ENCODE data around the gene GLIPR1. TPM values are rescaled to one million over a fixed set of nuclear protein-coding genes. Genes with fewer than 3 reads are reported as not detected.

GLIPR1 gene
- total RNA-seq, 1 donor from 2014 or later = 0.84 TPM

DNA sequence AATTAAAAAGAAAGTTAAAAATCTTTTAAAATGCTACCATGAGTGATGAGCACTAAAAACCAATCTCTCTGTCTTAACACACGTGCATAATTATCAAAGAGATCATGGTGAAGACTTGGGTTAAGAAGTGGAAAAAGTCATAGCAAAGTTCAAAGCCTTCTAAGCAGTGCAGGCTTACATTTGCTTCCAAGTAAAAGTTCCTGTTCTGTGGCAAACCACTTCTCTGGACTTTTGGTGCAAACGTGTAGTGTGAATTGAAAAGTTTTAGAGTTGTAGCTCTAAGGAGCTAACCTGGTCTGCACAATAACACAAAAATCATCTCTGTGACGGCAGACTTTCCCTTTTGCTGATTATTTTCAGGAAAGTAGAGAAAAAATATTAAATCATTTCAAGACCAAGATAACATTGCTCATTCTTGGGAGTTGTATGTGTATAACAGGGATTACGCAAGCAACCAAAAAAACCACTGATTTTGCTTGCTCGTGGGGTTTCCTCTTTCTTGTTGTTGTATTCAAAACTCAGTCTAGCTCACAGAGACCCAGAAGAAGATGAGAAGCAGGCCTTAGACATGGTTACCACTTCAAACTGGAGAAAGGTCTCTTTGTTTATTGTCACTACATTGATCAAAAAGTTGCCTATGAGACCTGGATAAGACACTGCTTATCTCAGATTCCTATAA, 2.3 kb upstream of the GLIPR1 start:
- no peak for DNase-seq (ENCODE audit: low read depth, low spot score)
- Mint-ChIP-seq H3K4me1 (peaks cover 18% of the 10 kb centered on the region), H3K27ac (ENCODE audit: unreplicated experiment) (no peak overlapping the region), H3K9me3 (no peaks in the 10 kb centered on the region), H3K36me3 (ENCODE audit: low read depth) (no peaks in the 10 kb centered on the region), H3K4me3 (no peak overlapping the region), H3K27me3 (ENCODE audit: low read depth) (no peaks in the 10 kb centered on the region)
- TF ChIP-seq, protein P1, sequence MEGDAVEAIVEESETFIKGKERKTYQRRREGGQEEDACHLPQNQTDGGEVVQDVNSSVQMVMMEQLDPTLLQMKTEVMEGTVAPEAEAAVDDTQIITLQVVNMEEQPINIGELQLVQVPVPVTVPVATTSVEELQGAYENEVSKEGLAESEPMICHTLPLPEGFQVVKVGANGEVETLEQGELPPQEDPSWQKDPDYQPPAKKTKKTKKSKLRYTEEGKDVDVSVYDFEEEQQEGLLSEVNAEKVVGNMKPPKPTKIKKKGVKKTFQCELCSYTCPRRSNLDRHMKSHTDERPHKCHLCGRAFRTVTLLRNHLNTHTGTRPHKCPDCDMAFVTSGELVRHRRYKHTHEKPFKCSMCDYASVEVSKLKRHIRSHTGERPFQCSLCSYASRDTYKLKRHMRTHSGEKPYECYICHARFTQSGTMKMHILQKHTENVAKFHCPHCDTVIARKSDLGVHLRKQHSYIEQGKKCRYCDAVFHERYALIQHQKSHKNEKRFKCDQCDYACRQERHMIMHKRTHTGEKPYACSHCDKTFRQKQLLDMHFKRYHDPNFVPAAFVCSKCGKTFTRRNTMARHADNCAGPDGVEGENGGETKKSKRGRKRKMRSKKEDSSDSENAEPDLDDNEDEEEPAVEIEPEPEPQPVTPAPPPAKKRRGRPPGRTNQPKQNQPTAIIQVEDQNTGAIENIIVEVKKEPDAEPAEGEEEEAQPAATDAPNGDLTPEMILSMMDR (conservative IDR thresholded peaks at IDR 0.05) = no peak

DNA sequence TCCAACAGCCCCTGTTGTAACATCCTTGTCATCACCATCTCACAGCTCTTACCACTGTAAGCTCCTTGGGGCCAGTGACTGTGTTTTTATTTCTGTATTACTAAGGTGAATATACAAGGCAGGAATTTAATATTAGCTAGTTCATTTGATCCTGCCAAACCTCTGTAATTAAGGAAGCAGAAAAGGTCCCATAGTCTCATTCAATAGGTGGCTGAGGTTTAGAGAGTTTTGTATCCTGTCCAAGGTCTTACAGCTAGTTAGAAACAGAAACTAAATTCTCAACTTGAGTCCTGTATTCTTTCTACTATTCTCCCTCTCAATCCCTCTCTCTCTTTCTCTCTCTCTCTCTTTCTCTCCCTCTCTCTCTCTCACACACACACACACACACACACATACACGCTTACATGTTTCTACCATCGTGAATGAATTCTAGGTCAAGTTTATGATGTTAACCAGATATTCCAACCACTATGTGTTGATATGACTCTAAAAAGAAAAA, 543 bp upstream of the GLIPR1 start:
- Mint-ChIP-seq H3K9me3 (no peaks in the 10 kb centered on the region), H3K27ac (ENCODE audit: unreplicated experiment) (peak overlapping the region; percentile 31), H3K4me3 (no peak overlapping the region), H3K36me3 (ENCODE audit: low read depth) (no peaks in the 10 kb centered on the region), H3K4me1 (peaks cover 18% of the 10 kb centered on the region), H3K27me3 (ENCODE audit: low read depth) (no peaks in the 10 kb centered on the region)
- no peak for DNase-seq (ENCODE audit: low read depth, low spot score)
- TF ChIP-seq, protein P1 (conservative IDR thresholded peaks at IDR 0.05) = no peak

DNA sequence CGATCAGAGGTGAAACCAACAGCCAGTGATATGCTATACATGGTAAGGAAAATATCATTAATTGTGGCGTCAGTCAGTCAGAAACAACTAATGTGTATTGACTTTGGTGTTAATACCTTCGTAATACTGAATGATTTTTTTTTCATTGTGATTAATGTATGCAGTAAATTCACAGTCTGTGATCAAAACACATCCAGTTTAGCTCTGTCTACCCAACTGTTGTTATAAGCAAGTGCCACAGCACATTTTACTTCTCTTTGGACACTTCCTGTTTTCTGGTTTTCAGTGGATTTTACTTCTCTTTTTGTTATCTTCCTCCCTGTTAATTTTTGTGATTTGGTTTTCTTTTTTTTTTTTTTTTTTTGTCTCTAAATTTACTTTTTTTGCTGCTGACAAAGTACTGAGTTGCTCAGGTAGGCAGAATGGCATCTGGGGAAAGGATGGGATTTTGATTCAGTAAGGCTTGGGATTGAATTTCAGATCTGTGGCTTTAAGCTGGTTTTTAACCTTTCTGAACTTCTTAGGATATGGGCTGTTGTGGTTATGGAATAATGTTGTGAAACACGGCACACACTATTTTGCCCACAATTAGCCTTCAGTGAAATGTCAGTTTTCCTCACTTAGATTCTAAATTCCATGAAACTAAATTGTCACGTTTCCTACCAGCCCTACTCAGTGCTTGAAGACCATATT, 604 bp downstream of the GLIPR1 start:
- TF ChIP-seq, protein P1 (conservative IDR thresholded peaks at IDR 0.05) = no peak
- no peak for DNase-seq (ENCODE audit: low read depth, low spot score)
- Mint-ChIP-seq H3K36me3 (ENCODE audit: low read depth) (no peaks in the 10 kb centered on the region), H3K4me1 (peaks cover 18% of the 10 kb centered on the region), H3K9me3 (no peaks in the 10 kb centered on the region), H3K27ac (ENCODE audit: unreplicated experiment) (peak overlapping the region; percentile 8), H3K4me3 (peak overlapping the region; percentile 21), H3K27me3 (ENCODE audit: low read depth) (no peaks in the 10 kb centered on the region)

DNA sequence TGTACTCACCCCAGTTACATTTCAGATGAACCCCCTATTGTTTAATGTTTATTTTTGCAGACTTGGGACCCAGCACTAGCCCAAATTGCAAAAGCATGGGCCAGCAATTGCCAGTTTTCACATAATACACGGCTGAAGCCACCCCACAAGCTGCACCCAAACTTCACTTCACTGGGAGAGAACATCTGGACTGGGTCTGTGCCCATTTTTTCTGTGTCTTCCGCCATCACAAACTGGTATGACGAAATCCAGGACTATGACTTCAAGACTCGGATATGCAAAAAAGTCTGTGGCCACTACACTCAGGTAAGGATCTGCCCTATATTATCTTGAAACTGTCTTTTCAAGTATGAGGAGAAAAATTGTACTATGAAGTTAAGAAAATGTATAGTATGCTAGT, 1.2 kb downstream of the GLIPR1 start:
- no peaks in the 10 kb centered on the region for H3K9me3 Mint-ChIP-seq
- H3K27me3 Mint-ChIP-seq (ENCODE audit: low read depth) = no peaks in the 10 kb centered on the region
- no peak overlapping the region for H3K4me3 Mint-ChIP-seq
- H3K27ac Mint-ChIP-seq (ENCODE audit: unreplicated experiment) = no peak overlapping the region
- no peaks in the 10 kb centered on the region for H3K36me3 Mint-ChIP-seq (ENCODE audit: low read depth)
- peaks cover 18% of the 10 kb centered on the region for H3K4me1 Mint-ChIP-seq
- DNase-seq (ENCODE audit: low read depth, low spot score) = no peak
- TF ChIP-seq, protein P1 (conservative IDR thresholded peaks at IDR 0.05) = no peak

DNA sequence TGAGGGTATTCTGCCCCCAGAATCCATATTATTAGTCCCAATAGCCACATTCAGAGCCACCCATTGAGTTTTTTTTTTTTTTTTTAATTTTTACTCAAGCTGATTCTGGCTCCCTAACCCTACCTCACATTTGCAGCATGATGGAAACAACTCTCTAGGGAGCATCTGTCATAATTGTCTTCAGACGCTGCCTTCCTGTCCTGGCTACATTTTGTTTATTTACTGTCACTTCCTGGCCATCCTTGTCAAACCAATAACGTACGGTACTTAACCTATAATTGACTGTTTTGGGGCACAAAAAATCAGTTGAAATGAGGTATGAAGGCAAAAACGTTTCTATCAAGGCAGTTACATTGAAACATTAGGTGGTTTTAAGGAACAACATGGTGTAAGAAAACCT, 2.1 kb downstream of the GLIPR1 start:
- no peak overlapping the region for H3K4me3 Mint-ChIP-seq
- TF ChIP-seq, protein P1 (conservative IDR thresholded peaks at IDR 0.05) = no peak
- H3K27me3 Mint-ChIP-seq (ENCODE audit: low read depth) = no peaks in the 10 kb centered on the region
- H3K27ac Mint-ChIP-seq (ENCODE audit: unreplicated experiment) = no peak overlapping the region
- no peaks in the 10 kb centered on the region for H3K36me3 Mint-ChIP-seq (ENCODE audit: low read depth)
- no peaks in the 10 kb centered on the region for H3K9me3 Mint-ChIP-seq
- no peak for DNase-seq (ENCODE audit: low read depth, low spot score)
- H3K4me1 Mint-ChIP-seq = peaks cover 18% of the 10 kb centered on the region
